Measurements from ENCODE around the gene FTO.

DNA sequence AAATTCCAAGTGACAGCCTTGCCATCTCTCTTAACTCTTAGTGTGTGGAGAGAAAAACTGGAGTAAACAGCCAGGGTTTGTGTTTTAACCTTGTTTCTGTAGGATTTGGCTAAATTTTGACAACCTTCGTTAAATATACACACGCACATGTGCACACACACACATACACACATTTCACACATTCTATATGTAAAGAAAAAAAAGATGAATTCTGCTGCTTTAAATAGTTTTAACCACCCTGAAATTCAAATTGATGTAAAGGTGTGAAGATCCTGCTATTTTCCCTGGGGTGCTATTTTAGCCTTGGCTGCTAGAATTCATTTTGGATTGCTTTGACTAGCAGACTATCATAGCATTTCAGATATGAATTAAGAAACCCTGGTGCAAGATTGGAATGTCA is 191.9 kb downstream of the FTO start:
- TF ChIP-seq, protein P1, sequence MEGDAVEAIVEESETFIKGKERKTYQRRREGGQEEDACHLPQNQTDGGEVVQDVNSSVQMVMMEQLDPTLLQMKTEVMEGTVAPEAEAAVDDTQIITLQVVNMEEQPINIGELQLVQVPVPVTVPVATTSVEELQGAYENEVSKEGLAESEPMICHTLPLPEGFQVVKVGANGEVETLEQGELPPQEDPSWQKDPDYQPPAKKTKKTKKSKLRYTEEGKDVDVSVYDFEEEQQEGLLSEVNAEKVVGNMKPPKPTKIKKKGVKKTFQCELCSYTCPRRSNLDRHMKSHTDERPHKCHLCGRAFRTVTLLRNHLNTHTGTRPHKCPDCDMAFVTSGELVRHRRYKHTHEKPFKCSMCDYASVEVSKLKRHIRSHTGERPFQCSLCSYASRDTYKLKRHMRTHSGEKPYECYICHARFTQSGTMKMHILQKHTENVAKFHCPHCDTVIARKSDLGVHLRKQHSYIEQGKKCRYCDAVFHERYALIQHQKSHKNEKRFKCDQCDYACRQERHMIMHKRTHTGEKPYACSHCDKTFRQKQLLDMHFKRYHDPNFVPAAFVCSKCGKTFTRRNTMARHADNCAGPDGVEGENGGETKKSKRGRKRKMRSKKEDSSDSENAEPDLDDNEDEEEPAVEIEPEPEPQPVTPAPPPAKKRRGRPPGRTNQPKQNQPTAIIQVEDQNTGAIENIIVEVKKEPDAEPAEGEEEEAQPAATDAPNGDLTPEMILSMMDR (conservative IDR thresholded peaks at IDR 0.05) = no peak
- TF ChIP-seq ZFX (IDR thresholded peaks at IDR 0.05) = no peak
